Measurements from ENCODE around the gene EVI2B.
"Not testable (repeated sequence)": the region's sequence is repeated elsewhere in the genome, so short reads cannot be mapped to it uniquely, and the experiment has no call there.

EVI2B gene

GRCh38 chr17:31313982-31314781 lies at the start of gene EVI2B:
TSS of gene EVI2B (minus strand) at chr17:31314054. CDS start at chr17:31305609, 8,445 bp downstream.
- no peak for DNase-seq

- DNase-seq, result no peak
These were observed 44.1 kb upstream of the EVI2B start for GRCh38 chr17:31357839-31358394.

- no peak for DNase-seq
These were observed 43.2 kb upstream of the EVI2B start for GRCh38 chr17:31357091-31357490.

- no peak for DNase-seq
These were observed 42.1 kb upstream of the EVI2B start for GRCh38 chr17:31355935-31356334.

GRCh38 chr17:31349454-31349853 lies 35.6 kb upstream of the EVI2B start:
- DNase-seq, result no peak

- DNase-seq, result not testable (repeated sequence)
These were observed 31.4 kb upstream of the EVI2B start for GRCh38 chr17:31345191-31345747.

- no peak for DNase-seq
These were observed 26.2 kb upstream of the EVI2B start for GRCh38 chr17:31339906-31340661.

- no peak for DNase-seq
These were observed 15.4 kb upstream of the EVI2B start for GRCh38 chr17:31329221-31329620.

GRCh38 chr17:31328160-31328535 lies 14.3 kb upstream of the EVI2B start:
- no peak for DNase-seq

- DNase-seq, result no peak
These were observed 13.8 kb upstream of the EVI2B start for GRCh38 chr17:31327534-31328159.

- no peak for DNase-seq
These were observed 9.7 kb upstream of the EVI2B start for GRCh38 chr17:31323551-31323950.

GRCh38 chr17:31321966-31322365 lies 8.1 kb upstream of the EVI2B start:
- DNase-seq, result no peak

GRCh38 chr17:31321481-31321880 lies 7.6 kb upstream of the EVI2B start, which contains the start of gene EVI2A:
TSS of gene EVI2A (minus strand) at chr17:31321622. CDS start at chr17:31319013, 2,609 bp downstream.
- no peak for DNase-seq

- DNase-seq, result no peak
These were observed 6.9 kb upstream of the EVI2B start for GRCh38 chr17:31320791-31321190.

- DNase-seq, result no peak
These were observed 6.4 kb upstream of the EVI2B start for GRCh38 chr17:31320241-31320640.

GRCh38 chr17:31318851-31319661 lies 5.2 kb upstream of the EVI2B start:
- no peak for DNase-seq

GRCh38 chr17:31318298-31318801 lies 4.5 kb upstream of the EVI2B start:
- DNase-seq, result no peak

GRCh38 chr17:31314782-31315100 lies 887 bp upstream of the EVI2B start:
- DNase-seq, result no peak

GRCh38 chr17:31312223-31312622 lies 1.6 kb downstream of the EVI2B start:
- DNase-seq, result not testable (repeated sequence)

- no peak for DNase-seq
These were observed 2.3 kb downstream of the EVI2B start for GRCh38 chr17:31311526-31311925.

GRCh38 chr17:31310886-31311285 lies 3.0 kb downstream of the EVI2B start:
- no peak for DNase-seq

- DNase-seq, result no peak
These were observed 3.6 kb downstream of the EVI2B start for GRCh38 chr17:31310260-31310659.

Measured in DMS 273 treated with DMSO at 0.1 percent for 48 hours (cell line).